EH (cell line): ENCODE data around the gene PRSS38.

Source experiments
- DNase-seq: peaks from one replicate; pipeline ENCODE4 v3.0.0-alpha.2; 2015; ENCODE audit warnings: low read depth

The PRSS38 gene

GRCh38 chr1:227793079-227793947 lies 22.2 kb upstream of the PRSS38 start:
- DNase-seq, result no peak

GRCh38 chr1:227793948-227794816 lies 21.3 kb upstream of the PRSS38 start:
- peak; percentile 98 for DNase-seq

GRCh38 chr1:227794817-227795192 lies 20.7 kb upstream of the PRSS38 start:
- no peak for DNase-seq

- DNase-seq, result no peak
These were observed 19.7 kb upstream of the PRSS38 start for GRCh38 chr1:227795732-227796131.

- DNase-seq, result no peak
These were observed 19.0 kb upstream of the PRSS38 start for GRCh38 chr1:227796359-227796915.

- no peak for DNase-seq
These were observed 18.3 kb upstream of the PRSS38 start for GRCh38 chr1:227797144-227797543.

- DNase-seq, result no peak
These were observed 17.9 kb upstream of the PRSS38 start for GRCh38 chr1:227797625-227798024.

- no peak for DNase-seq
These were observed 17.2 kb upstream of the PRSS38 start for GRCh38 chr1:227798078-227798802.

- no peak for DNase-seq
These were observed 15.7 kb upstream of the PRSS38 start for GRCh38 chr1:227799756-227800155.

- no peak for DNase-seq
These were observed 11.5 kb upstream of the PRSS38 start for GRCh38 chr1:227803933-227804332.

GRCh38 chr1:227805606-227806197 lies 9.8 kb upstream of the PRSS38 start:
- peak; percentile 83 for DNase-seq

GRCh38 chr1:227808566-227808965 lies 6.9 kb upstream of the PRSS38 start:
- peak; percentile 46 for DNase-seq

GRCh38 chr1:227809026-227809425 lies 6.4 kb upstream of the PRSS38 start:
- no peak for DNase-seq

- no peak for DNase-seq
These were observed 1.5 kb upstream of the PRSS38 start for GRCh38 chr1:227813962-227814361.

- DNase-seq, result no peak
These were observed 1.4 kb downstream of the PRSS38 start for GRCh38 chr1:227816750-227817446.

- DNase-seq, result no peak
These were observed 8.1 kb downstream of the PRSS38 start for GRCh38 chr1:227823537-227823936.

- no peak for DNase-seq
These were observed 8.7 kb downstream of the PRSS38 start for GRCh38 chr1:227824204-227824603.

- no peak for DNase-seq
These were observed 13.3 kb downstream of the PRSS38 start for GRCh38 chr1:227828786-227829185.

- no peak for DNase-seq
These were observed 22.7 kb downstream of the PRSS38 start for GRCh38 chr1:227838181-227838580.

GRCh38 chr1:227841096-227841495 lies 25.6 kb downstream of the PRSS38 start:
- no peak for DNase-seq
